Caco-2 (cell line): Measurements from ENCODE around the gene PKM. TPM values are rescaled to one million over a fixed set of nuclear protein-coding genes. Genes with fewer than 3 reads are reported as not detected.

Experiments used
- BruUV-seq: library from RNA; stranded (reverse); fragments of 400-500 nt; replicated peaks from 2 replicates; lab custom pipeline; 2021; lab: Mats Ljungman, UMichigan
- CTCF ChIA-PET: fragments of 300-600 bp; sonication (Branson Sonifier 250); formaldehyde crosslinking; loops from one replicate; lab custom pipeline; 2022; ENCODE audit warnings: antibody characterized with exemption; lab: Charles Lee
- POLR2A ChIA-PET: fragments of 300-600 bp; sonication (Branson Sonifier 250); formaldehyde crosslinking; loops from one replicate; lab custom pipeline; 2022; ENCODE audit warnings: antibody characterized with exemption; lab: Charles Lee
- DNase-seq, 2 experiments: peaks; one replicate each; pipeline versions ENCODE4 v3.0.0 to v3.0.0-alpha.2; 2020 to 2022
- H3K27me3 ChIP-seq: replicated peaks from 2 replicates; pipeline ENCODE4 v1.6.0; 2011; ENCODE audit warnings: low read length; ENCODE audit not compliant: control insufficient read depth, insufficient read depth
- H3K36me3 ChIP-seq: 2 replicates; pipeline ENCODE4 v1.5.1; 2011; ENCODE audit warnings: low read length; ENCODE audit not compliant: control insufficient read depth, insufficient read depth
- H3K4me1 ChIP-seq: fragments of 250-450 bp; sonication (Bioruptor Pico); 2 replicates; pipeline ENCODE4 v1.5.1; 2020; ENCODE audit warnings: mild to moderate bottlenecking
- H3K4me3 ChIP-seq: 2 replicates; pipeline ENCODE4 v1.5.1; 2011; ENCODE audit warnings: low read depth, mild to moderate bottlenecking, control low read depth, low read length
- H3K9me3 ChIP-seq: fragments of 250-450 bp; sonication (Bioruptor Pico); 2 replicates; pipeline ENCODE4 v1.5.1; 2020; ENCODE audit warnings: mild to moderate bottlenecking, moderate library complexity
- H3K27ac Mint-ChIP-seq: one replicate; pipeline ENCODE4 v1.8.0; 2022; ENCODE audit warnings: mixed read lengths; ENCODE audit not compliant: unreplicated experiment
- H3K27me3 Mint-ChIP-seq: one replicate; pipeline ENCODE4 v1.8.0; 2022; ENCODE audit warnings: mixed read lengths; ENCODE audit not compliant: insufficient read depth, unreplicated experiment
- H3K36me3 Mint-ChIP-seq: one replicate; pipeline ENCODE4 v1.8.0; 2022; ENCODE audit warnings: mild to moderate bottlenecking, mixed read lengths; ENCODE audit not compliant: insufficient read depth, unreplicated experiment
- H3K4me1 Mint-ChIP-seq: one replicate; pipeline ENCODE4 v1.8.0; 2022; ENCODE audit warnings: low read depth, mixed read lengths; ENCODE audit not compliant: unreplicated experiment
- H3K4me3 Mint-ChIP-seq: one replicate; pipeline ENCODE4 v1.8.0; 2022; ENCODE audit warnings: mild to moderate bottlenecking, moderate library complexity, mixed read lengths; ENCODE audit not compliant: unreplicated experiment
- H3K9me3 Mint-ChIP-seq: one replicate; pipeline ENCODE4 v1.8.0; 2022; ENCODE audit warnings: mixed read lengths; ENCODE audit not compliant: unreplicated experiment
- CTCF ChIP-seq, 2 experiments: fragments of 200-600 bp in 1 of 2; IDR thresholded peaks; 1 replicate in 1 of 2; 2 replicates in 1 of 2; pipeline versions ENCODE4 v1.5.1 to v1.8.0; 2011 to 2022; ENCODE audit warnings: antibody characterized with exemption in 1 of 2, control low read depth in 1 of 2, inconsistent platforms in 1 of 2, low read depth in 1 of 2, low read length in 1 of 2, mild to moderate bottlenecking in 1 of 2, moderate library complexity in 1 of 2; ENCODE audit not compliant: insufficient read depth in 1 of 2, severe bottlenecking in 1 of 2, unreplicated experiment in 1 of 2
- intact Hi-C: fragments of 100-400 bp; cut with micrococcal nuclease; formaldehyde crosslinking; loops from one replicate; pipeline ENCODE4 v1.10.0; 2022; ENCODE audit not compliant: unreplicated experiment
- total RNA-seq: library from RNA; stranded (reverse); gene quantifications from 2 replicates; pipeline ENCODE4 v1.2.3, GENCODE V29; 2022

Gene PKM
- total RNA-seq, 1 experiment from 2014 or later: 733 TPM

- peaks cover 89% of the 10 kb centered on the region for H3K36me3 Mint-ChIP-seq
- Histone ChIP-seq H3K36me3 (peaks cover 3% of the 10 kb centered on the region; the same call in 1 of the 2 replicates), H3K4me3 (no peak overlapping the region), H3K4me1 (peaks cover 23% of the 10 kb centered on the region), H3K27me3 (no peaks in the 10 kb centered on the region), H3K9me3 (no peaks in the 10 kb centered on the region)
- intact Hi-C loops: no loop called here
- peak overlapping the region; percentile 7 for H3K4me3 Mint-ChIP-seq
- no peak overlapping the region for H3K27ac Mint-ChIP-seq
- no peak for TF ChIP-seq CTCF (IDR thresholded peaks at IDR 0.05; ENCODE audit: insufficient read depth in 1 of 2, low read depth in 1 of 2, low read length in 1 of 2, severe bottlenecking in 1 of 2, unreplicated experiment in 1 of 2)
- DNase-seq: no peak
- peaks cover 14% of the 10 kb centered on the region for H3K4me1 Mint-ChIP-seq
- H3K27me3 Mint-ChIP-seq: no peaks in the 10 kb centered on the region
- no peaks in the 10 kb centered on the region for H3K9me3 Mint-ChIP-seq
- CTCF ChIA-PET: interaction anchor here (1.0 to 1.7 kb wide), 5 partner anchors 12 to 58 kb away, joined by 3 to 8 read pairs (median 6); no protein-coding TSS in a partner anchor
- no TSS peak for BruUV-seq
- POLR2A ChIA-PET: interaction anchor here (1.4 kb wide), 1 partner anchor 10 kb away, joined by 4 read pairs; no protein-coding TSS in a partner anchor
Measured at GRCh38 chr15:72227192-72227586, 3.8 kb downstream of the PKM start.

GRCh38 chr15:72223278-72223677, 7.7 kb downstream of the PKM start:
- Histone ChIP-seq H3K27me3 (no peaks in the 10 kb centered on the region), H3K4me3 (no peak overlapping the region), H3K36me3 (peaks cover 6% of the 10 kb centered on the region), H3K4me1 (peaks cover 21% of the 10 kb centered on the region), H3K9me3 (no peaks in the 10 kb centered on the region)
- no TSS peak for BruUV-seq
- Mint-ChIP-seq H3K9me3 (no peaks in the 10 kb centered on the region), H3K36me3 (peaks cover 90% of the 10 kb centered on the region), H3K27ac (no peak overlapping the region), H3K4me3 (no peak overlapping the region), H3K27me3 (no peaks in the 10 kb centered on the region), H3K4me1 (peaks cover 17% of the 10 kb centered on the region)
- TF ChIP-seq CTCF (IDR thresholded peaks at IDR 0.05; ENCODE audit: insufficient read depth in 1 of 2, low read depth in 1 of 2, low read length in 1 of 2, severe bottlenecking in 1 of 2, unreplicated experiment in 1 of 2): no peak
- POLR2A ChIA-PET: no interaction called here
- DNase-seq: no peak
- CTCF ChIA-PET: no interaction called here
- intact Hi-C loops: no loop called here

GRCh38 chr15:72222393-72222792, 8.6 kb downstream of the PKM start:
- no TSS peak for BruUV-seq
- Histone ChIP-seq H3K36me3 (peaks cover 6% of the 10 kb centered on the region), H3K4me3 (no peak overlapping the region), H3K9me3 (no peaks in the 10 kb centered on the region), H3K27me3 (no peaks in the 10 kb centered on the region), H3K4me1 (peaks cover 17% of the 10 kb centered on the region)
- ChIA-PET CTCF (interaction anchor here (0.7 kb wide), 1 partner anchor 10 kb away, joined by 3 read pairs; no protein-coding TSS in a partner anchor), POLR2A (interaction anchor here (0.5 to 0.6 kb wide), 2 partner anchors 8 to 9 kb away, joined by 3 read pairs; no protein-coding TSS in a partner anchor)
- DNase-seq: no peak
- H3K27me3 Mint-ChIP-seq: no peaks in the 10 kb centered on the region
- peaks cover 17% of the 10 kb centered on the region for H3K4me1 Mint-ChIP-seq
- no peaks in the 10 kb centered on the region for H3K9me3 Mint-ChIP-seq
- H3K4me3 Mint-ChIP-seq: no peak overlapping the region
- H3K36me3 Mint-ChIP-seq: peaks cover 93% of the 10 kb centered on the region
- TF ChIP-seq CTCF (IDR thresholded peaks at IDR 0.05; ENCODE audit: insufficient read depth in 1 of 2, low read depth in 1 of 2, low read length in 1 of 2, severe bottlenecking in 1 of 2, unreplicated experiment in 1 of 2): no peak
- no peak overlapping the region for H3K27ac Mint-ChIP-seq
- intact Hi-C loops: no loop called here
